Measurements from ENCODE around the gene SCMH1. TPM values are rescaled to one million over a fixed set of nuclear protein-coding genes. Genes with fewer than 3 reads are reported as not detected.

The SCMH1 gene
- total RNA-seq, 1 experiment from 2014 or later: 42.7 TPM

GRCh38 chr1:41014871-41015270, 227.2 kb downstream of the SCMH1 start:
- POLR2A ChIA-PET: no interaction called here

GRCh38 chr1:41013796-41014195, 228.3 kb downstream of the SCMH1 start:
- POLR2A ChIA-PET: interaction anchor here (0.6 kb wide), 1 partner anchor 1979 kb away, joined by 11 read pairs; no protein-coding TSS in a partner anchor
- peaks cover 37% of the 10 kb centered on the region for H3K36me3 ChIP-seq (ENCODE audit: control insufficient read depth, insufficient read depth, low read length)
- DNase-seq (ENCODE audit: low read depth, low spot score): no peak

More at GRCh38 chr1:41014871-41015270, 227.2 kb downstream of the SCMH1 start:
- H3K27ac ChIP-seq (ENCODE audit: low read length): no peak overlapping the region
- in situ Hi-C loops (cut with HindIII; ENCODE audit: low pct_unique_long_range_greater_than_20kb, low sequenced_read_pairs) (no loop called here), intact Hi-C loops (cut with micrococcal nuclease; ENCODE audit: unreplicated experiment) (no loop called here)
- DNase-seq (ENCODE audit: low read depth, low spot score) (no peak), ATAC-seq (no peak)
- H3K4me1 ChIP-seq (ENCODE audit: control insufficient read depth, insufficient read depth, low read length): peaks cover 15% of the 10 kb centered on the region
- H3K36me3 ChIP-seq (ENCODE audit: control insufficient read depth, insufficient read depth, low read length): peaks cover 26% of the 10 kb centered on the region
- H3K9me3 ChIP-seq (ENCODE audit: control insufficient read depth, insufficient read depth, low read depth, low read length): no peaks in the 10 kb centered on the region
- TF ChIP-seq POLR2AphosphoS5 (IDR thresholded peaks at IDR 0.05; ENCODE audit: low read depth, low read length): no peak
- TF ChIP-seq REST (IDR thresholded peaks at IDR 0.05; ENCODE audit: insufficient read depth in 1 of 2, low read depth in 2 of 2, low read length in 1 of 2): no peak
- no peak for TF ChIP-seq CTCF (IDR thresholded peaks at IDR 0.05)
- TF ChIP-seq SIN3A (IDR thresholded peaks at IDR 0.05; ENCODE audit: borderline replicate concordance, insufficient read depth, low read depth, low read length): no peak
- no peak for TF ChIP-seq TCF7L2 (IDR thresholded peaks at IDR 0.05; ENCODE audit: low read depth, low read length)
- H3K4me3 ChIP-seq (ENCODE audit: low read depth in 2 of 2, low read length in 2 of 2): no peak overlapping the region
- BruUV-seq (replicated peaks): no TSS peak
- H3K27me3 ChIP-seq (ENCODE audit: control insufficient read depth, insufficient read depth, low read length): no peaks in the 10 kb centered on the region
- CTCF ChIA-PET: no interaction called here

More at GRCh38 chr1:41013796-41014195, 228.3 kb downstream of the SCMH1 start:
- Histone ChIP-seq H3K9me3 (ENCODE audit: control insufficient read depth, insufficient read depth, low read depth, low read length) (no peaks in the 10 kb centered on the region), H3K4me3 (ENCODE audit: low read depth in 2 of 2, low read length in 2 of 2) (no peak overlapping the region), H3K4me1 (ENCODE audit: control insufficient read depth, insufficient read depth, low read length) (0 out of 2 replicates have a peak, but pooled peaks cover 7% of the 10 kb centered on the region), H3K27ac (ENCODE audit: low read length) (no peak overlapping the region), H3K27me3 (ENCODE audit: control insufficient read depth, insufficient read depth, low read length) (no peaks in the 10 kb centered on the region)
- intact Hi-C loops (cut with micrococcal nuclease; ENCODE audit: unreplicated experiment) (no loop called here), in situ Hi-C loops (cut with HindIII; ENCODE audit: low pct_unique_long_range_greater_than_20kb, low sequenced_read_pairs) (no loop called here)
- BruUV-seq (replicated peaks): no TSS peak
- ATAC-seq: no peak
- no peak for TF ChIP-seq REST (IDR thresholded peaks at IDR 0.05; ENCODE audit: insufficient read depth in 1 of 2, low read depth in 2 of 2, low read length in 1 of 2)
- no peak for TF ChIP-seq POLR2AphosphoS5 (IDR thresholded peaks at IDR 0.05; ENCODE audit: low read depth, low read length)
- no peak for TF ChIP-seq SIN3A (IDR thresholded peaks at IDR 0.05; ENCODE audit: borderline replicate concordance, insufficient read depth, low read depth, low read length)
- no peak for TF ChIP-seq TCF7L2 (IDR thresholded peaks at IDR 0.05; ENCODE audit: low read depth, low read length)
- TF ChIP-seq CTCF (IDR thresholded peaks at IDR 0.05): no peak
- CTCF ChIA-PET: no interaction called here

Data from Panc1 (cell line).